Measurements from ENCODE around the gene AP4E1. TPM values are rescaled to one million over a fixed set of nuclear protein-coding genes. Genes with fewer than 3 reads are reported as not detected.
"Not testable (repeated sequence)": the region's sequence is repeated elsewhere in the genome, so short reads cannot be mapped to it uniquely, and the experiment has no call there.

Gene AP4E1
- total RNA-seq, 1 donor from 2014 or later = 16.5 TPM

DNA sequence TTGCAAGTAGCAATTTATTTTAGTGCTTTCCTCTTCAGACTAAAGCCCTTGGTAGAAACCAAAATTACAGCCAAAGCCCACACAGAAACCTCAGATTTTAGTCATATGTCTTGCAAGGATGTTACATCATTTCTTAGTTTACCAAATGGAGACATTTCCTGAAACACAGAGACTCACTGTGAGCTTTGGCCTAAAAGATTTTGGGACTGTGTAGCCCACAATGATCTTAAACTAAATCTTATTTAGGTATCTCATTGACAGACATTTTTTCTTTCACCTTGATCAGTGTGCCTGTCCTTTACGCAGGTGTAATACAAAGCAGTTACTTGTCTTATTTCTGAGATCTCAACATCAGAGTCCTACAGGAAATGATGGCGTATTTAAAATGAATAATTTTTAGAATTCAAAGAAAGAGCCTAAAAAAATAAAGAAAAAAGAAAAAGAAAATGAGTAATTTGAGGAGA, 27.8 kb upstream of the AP4E1 start:
- intact Hi-C loops (cut with micrococcal nuclease) = loop anchor here (1.0 to 10.0 kb wide), 3 partner anchors 27 to 618 kb away; no protein-coding TSS in a partner anchor
- peak overlapping the region; percentile 89 for H3K27ac Mint-ChIP-seq
- no peaks in the 10 kb centered on the region for H3K9me3 Mint-ChIP-seq
- no peaks in the 10 kb centered on the region for H3K27me3 Mint-ChIP-seq
- H3K4me1 Mint-ChIP-seq = peaks cover 70% of the 10 kb centered on the region
- DNase-seq = peak; percentile 80
- H3K36me3 Mint-ChIP-seq (ENCODE audit: low read depth) = no peaks in the 10 kb centered on the region
- peak overlapping the region; percentile 71 for H3K4me3 Mint-ChIP-seq

GRCh38 chr15:50881121-50882048, 27.1 kb upstream of the AP4E1 start:
- intact Hi-C loops (cut with micrococcal nuclease) = loop anchor here (5.0 to 10.0 kb wide), 2 partner anchors 317 to 619 kb away; no protein-coding TSS in a partner anchor
- H3K4me3 Mint-ChIP-seq = peak overlapping the region; percentile 71
- peak overlapping the region; percentile 89 for H3K27ac Mint-ChIP-seq
- H3K4me1 Mint-ChIP-seq = peaks cover 74% of the 10 kb centered on the region
- no peaks in the 10 kb centered on the region for H3K36me3 Mint-ChIP-seq (ENCODE audit: low read depth)
- H3K9me3 Mint-ChIP-seq = no peaks in the 10 kb centered on the region
- DNase-seq = no peak
- H3K27me3 Mint-ChIP-seq = no peaks in the 10 kb centered on the region

DNA sequence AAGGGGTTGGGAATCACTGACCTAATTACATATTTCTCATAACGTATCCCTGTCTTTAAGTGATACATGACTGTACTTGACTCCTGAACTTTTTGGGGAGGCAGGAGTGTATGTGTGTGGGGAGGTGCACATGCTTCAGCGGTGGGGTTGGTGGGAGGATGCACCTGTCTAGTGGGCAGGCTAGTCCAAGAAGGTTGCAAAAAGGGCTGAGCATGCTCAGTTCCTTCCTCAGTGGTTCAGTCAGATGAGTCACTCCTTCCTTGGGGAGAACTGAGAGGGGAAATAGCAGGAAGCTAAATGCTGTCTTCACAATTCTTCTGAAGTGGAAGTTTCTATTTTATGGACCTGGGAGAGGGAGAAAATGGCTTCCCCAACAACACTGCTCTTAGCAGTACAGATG, 24.6 kb upstream of the AP4E1 start:
- Mint-ChIP-seq H3K9me3 (no peaks in the 10 kb centered on the region), H3K36me3 (ENCODE audit: low read depth) (no peaks in the 10 kb centered on the region), H3K27ac (peak overlapping the region; percentile 83), H3K27me3 (no peaks in the 10 kb centered on the region), H3K4me3 (peak overlapping the region; percentile 38), H3K4me1 (peaks cover 55% of the 10 kb centered on the region)
- DNase-seq = peak; percentile 81
- intact Hi-C loops (cut with micrococcal nuclease) = loop anchor here (2.0 to 10.0 kb wide), 3 partner anchors 197 to 622 kb away; partner anchors contain the start of gene TRPM7

GRCh38 chr15:50884540-50884939, 23.9 kb upstream of the AP4E1 start:
- Mint-ChIP-seq H3K4me1 (peaks cover 50% of the 10 kb centered on the region), H3K4me3 (no peak overlapping the region), H3K36me3 (ENCODE audit: low read depth) (peaks cover 2% of the 10 kb centered on the region), H3K27me3 (no peaks in the 10 kb centered on the region), H3K27ac (peak overlapping the region; percentile 12), H3K9me3 (no peaks in the 10 kb centered on the region)
- intact Hi-C loops (cut with micrococcal nuclease) = loop anchor here (2.0 to 10.0 kb wide), 3 partner anchors 198 to 622 kb away; partner anchors contain the start of gene TRPM7
- DNase-seq = no peak

DNA sequence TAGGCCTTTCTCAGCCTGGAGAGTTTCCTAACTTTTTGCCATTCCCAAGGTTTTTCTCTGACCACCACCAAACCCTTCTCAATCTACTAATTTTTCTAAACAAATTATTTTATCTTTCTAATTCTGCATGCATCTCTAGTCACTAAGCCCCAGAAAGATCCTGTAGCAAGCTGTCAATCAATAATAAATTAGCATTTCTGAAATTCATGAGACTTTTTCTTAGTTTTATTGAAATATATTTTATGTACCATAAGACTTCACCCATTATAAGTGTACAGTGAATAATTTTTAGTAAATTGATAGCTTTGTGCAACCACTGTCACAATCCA, 22.4 kb upstream of the AP4E1 start:
- H3K27ac Mint-ChIP-seq = peak overlapping the region; percentile 89
- no peak overlapping the region for H3K4me3 Mint-ChIP-seq
- intact Hi-C loops (cut with micrococcal nuclease) = loop anchor here (5.0 to 10.0 kb wide), 2 partner anchors 321 to 399 kb away; no protein-coding TSS in a partner anchor
- no peak for DNase-seq
- H3K9me3 Mint-ChIP-seq = peaks cover 7% of the 10 kb centered on the region
- H3K27me3 Mint-ChIP-seq = no peaks in the 10 kb centered on the region
- H3K36me3 Mint-ChIP-seq (ENCODE audit: low read depth) = peaks cover 7% of the 10 kb centered on the region
- peaks cover 39% of the 10 kb centered on the region for H3K4me1 Mint-ChIP-seq

DNA sequence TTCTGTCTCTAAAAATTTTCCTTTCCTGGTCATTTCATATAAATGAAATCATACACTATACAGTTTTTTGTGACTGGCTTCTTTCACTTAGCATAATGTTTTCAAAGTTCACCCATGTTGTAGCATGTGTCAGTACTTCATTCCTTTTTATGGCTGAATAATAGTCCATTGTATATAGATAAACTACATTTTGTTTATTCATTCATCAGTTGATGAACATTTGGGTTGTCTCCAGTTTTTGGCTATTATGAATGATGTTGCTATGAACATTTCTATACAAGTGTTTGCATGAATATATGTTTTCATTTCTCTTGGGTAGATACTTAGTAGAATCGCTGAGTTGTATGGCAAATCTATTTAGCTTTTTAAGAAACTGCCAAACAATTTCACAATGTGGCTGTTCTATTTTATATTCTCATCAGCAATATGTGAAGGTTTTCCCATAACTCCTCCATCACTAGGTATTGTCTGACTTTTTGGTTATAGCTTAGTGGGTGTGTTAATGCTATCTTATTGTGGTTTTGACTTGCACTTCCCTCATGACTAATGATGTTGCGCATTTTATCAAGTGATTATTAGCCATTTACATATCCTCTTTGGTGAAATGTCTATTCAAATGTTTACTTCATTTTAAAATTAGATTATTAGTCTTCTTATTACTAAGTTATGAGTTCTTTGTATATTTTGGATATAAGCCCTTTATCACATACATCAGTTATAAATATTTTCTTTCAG, 21.7 kb upstream of the AP4E1 start:
- intact Hi-C loops (cut with micrococcal nuclease) = loop anchor here (5.0 to 10.0 kb wide), 2 partner anchors 322 to 399 kb away; no protein-coding TSS in a partner anchor
- DNase-seq = no peak
- H3K36me3 Mint-ChIP-seq (ENCODE audit: low read depth) = peaks cover 7% of the 10 kb centered on the region
- H3K27me3 Mint-ChIP-seq = no peaks in the 10 kb centered on the region
- H3K9me3 Mint-ChIP-seq = peaks cover 8% of the 10 kb centered on the region
- H3K27ac Mint-ChIP-seq = no peak overlapping the region
- no peak overlapping the region for H3K4me3 Mint-ChIP-seq
- H3K4me1 Mint-ChIP-seq = peaks cover 32% of the 10 kb centered on the region

- Mint-ChIP-seq H3K4me1 (peaks cover 28% of the 10 kb centered on the region), H3K4me3 (no peak overlapping the region), H3K27me3 (no peaks in the 10 kb centered on the region), H3K9me3 (peaks cover 12% of the 10 kb centered on the region), H3K27ac (no peak overlapping the region), H3K36me3 (ENCODE audit: low read depth) (peaks cover 9% of the 10 kb centered on the region)
- intact Hi-C loops (cut with micrococcal nuclease) = loop anchor here (5.0 to 10.0 kb wide), 2 partner anchors 323 to 401 kb away; no protein-coding TSS in a partner anchor
- DNase-seq = no peak
Observed at GRCh38 chr15:50888054-50888453, 20.4 kb upstream of the AP4E1 start.

GRCh38 chr15:50889589-50889988, 18.9 kb upstream of the AP4E1 start:
- H3K36me3 Mint-ChIP-seq (ENCODE audit: low read depth) = peaks cover 11% of the 10 kb centered on the region
- H3K4me3 Mint-ChIP-seq = no peak overlapping the region
- no peaks in the 10 kb centered on the region for H3K27me3 Mint-ChIP-seq
- H3K9me3 Mint-ChIP-seq = peaks cover 19% of the 10 kb centered on the region
- H3K27ac Mint-ChIP-seq = no peak overlapping the region
- intact Hi-C loops (cut with micrococcal nuclease) = loop anchor here (5.0 to 10.0 kb wide), 2 partner anchors 325 to 402 kb away; no protein-coding TSS in a partner anchor
- H3K4me1 Mint-ChIP-seq = peaks cover 16% of the 10 kb centered on the region
- no peak for DNase-seq

GRCh38 chr15:50890751-50891150, 17.7 kb upstream of the AP4E1 start:
- intact Hi-C loops (cut with micrococcal nuclease) = no loop called here
- Mint-ChIP-seq H3K27ac (no peak overlapping the region), H3K4me3 (no peak overlapping the region), H3K4me1 (peaks cover 6% of the 10 kb centered on the region), H3K27me3 (no peaks in the 10 kb centered on the region), H3K36me3 (ENCODE audit: low read depth) (peaks cover 11% of the 10 kb centered on the region), H3K9me3 (peaks cover 19% of the 10 kb centered on the region)
- no peak for DNase-seq

GRCh38 chr15:50891159-50891558, 17.3 kb upstream of the AP4E1 start:
- Mint-ChIP-seq H3K4me1 (peaks cover 3% of the 10 kb centered on the region), H3K36me3 (ENCODE audit: low read depth) (peaks cover 11% of the 10 kb centered on the region), H3K4me3 (no peak overlapping the region), H3K9me3 (peaks cover 19% of the 10 kb centered on the region), H3K27ac (no peak overlapping the region), H3K27me3 (no peaks in the 10 kb centered on the region)
- intact Hi-C loops (cut with micrococcal nuclease) = no loop called here
- DNase-seq = no peak

DNA sequence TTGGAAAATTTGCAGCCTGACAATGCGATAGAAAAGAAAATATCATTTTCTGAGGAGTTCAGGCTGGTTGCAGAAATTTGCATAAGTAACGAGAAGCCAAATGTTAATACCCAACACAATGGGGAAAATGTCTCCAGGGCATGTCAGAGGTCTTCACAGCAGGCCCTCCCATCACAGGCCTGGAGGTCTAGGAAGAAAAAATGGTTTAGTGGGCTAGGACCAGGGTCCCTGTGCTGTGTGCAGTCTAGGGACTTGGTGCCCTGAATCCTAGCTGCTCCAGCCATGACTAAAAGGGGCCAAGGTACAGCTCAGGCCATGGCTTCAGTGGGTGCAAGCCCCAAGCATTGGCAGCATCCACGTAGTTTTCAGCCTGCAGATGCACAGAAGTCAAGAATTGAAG, 14.5 kb upstream of the AP4E1 start:
- peaks cover 19% of the 10 kb centered on the region for H3K9me3 Mint-ChIP-seq
- DNase-seq = no peak
- H3K27ac Mint-ChIP-seq = no peak overlapping the region
- peaks cover 11% of the 10 kb centered on the region for H3K36me3 Mint-ChIP-seq (ENCODE audit: low read depth)
- H3K27me3 Mint-ChIP-seq = peaks cover 5% of the 10 kb centered on the region
- intact Hi-C loops (cut with micrococcal nuclease) = no loop called here
- no peaks in the 10 kb centered on the region for H3K4me1 Mint-ChIP-seq
- H3K4me3 Mint-ChIP-seq = no peak overlapping the region

DNA sequence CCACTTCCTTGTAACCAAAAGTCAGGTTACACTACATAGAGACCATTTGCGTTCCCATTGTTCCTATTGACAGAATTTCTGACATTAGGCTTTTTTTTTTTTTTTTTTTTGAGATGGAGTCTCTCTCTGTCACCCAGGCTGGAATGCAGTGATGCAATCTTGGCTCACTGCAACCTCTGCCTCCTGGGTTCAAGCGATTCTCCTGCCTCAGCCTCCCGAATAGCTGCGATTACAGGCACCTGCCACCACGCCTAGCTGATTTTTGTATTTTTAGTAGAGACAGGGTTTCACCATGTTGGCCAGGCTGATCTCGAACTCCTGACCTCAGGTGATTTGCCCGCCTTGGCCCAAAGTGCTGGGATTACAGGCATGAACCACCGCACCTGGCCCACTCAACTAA, 7.1 kb upstream of the AP4E1 start:
- intact Hi-C loops (cut with micrococcal nuclease); H3K4me3 Mint-ChIP-seq; H3K27me3 Mint-ChIP-seq; H3K36me3 Mint-ChIP-seq (ENCODE audit: low read depth); H3K9me3 Mint-ChIP-seq; DNase-seq; H3K4me1 Mint-ChIP-seq; H3K27ac Mint-ChIP-seq: not testable (repeated sequence)

DNA sequence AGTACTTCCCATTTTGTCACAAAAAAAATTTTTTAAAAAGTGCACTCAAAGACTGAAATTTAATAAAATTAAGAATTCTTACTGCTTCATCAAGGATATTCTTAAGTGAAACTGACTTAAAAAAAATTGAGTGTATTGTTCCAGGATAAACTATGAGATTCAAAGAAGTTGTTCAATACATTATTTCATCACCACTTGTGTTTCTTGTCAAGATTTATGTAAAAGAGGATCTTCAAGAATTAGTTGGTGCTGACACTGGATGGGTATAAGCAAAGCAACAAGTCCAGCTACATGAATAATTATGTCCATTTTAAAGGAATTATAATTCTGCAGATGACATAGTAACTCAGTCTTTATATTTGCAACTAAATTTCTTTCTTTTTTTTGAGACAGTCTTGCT, 4.3 kb upstream of the AP4E1 start:
- Mint-ChIP-seq H3K9me3 (no peaks in the 10 kb centered on the region), H3K36me3 (ENCODE audit: low read depth) (peaks cover 6% of the 10 kb centered on the region), H3K4me1 (peaks cover 16% of the 10 kb centered on the region), H3K27ac (no peak overlapping the region), H3K27me3 (no peaks in the 10 kb centered on the region), H3K4me3 (no peak overlapping the region)
- intact Hi-C loops (cut with micrococcal nuclease) = no loop called here
- DNase-seq = no peak
